Coronary artery (tissue), 2 donors: ENCODE results near the gene NAT16.

Experiments used
- DNase-seq: peaks from one replicate; pipeline ENCODE4 v3.0.0-alpha.2; 2017; ENCODE audit warnings: low spot score
- H3K27ac ChIP-seq, 2 donors: fragments of 200-600 bp; sonication (generic); one replicate each; pipeline ENCODE4 v1.5.1; 2016 to 2019
- H3K4me3 ChIP-seq: fragments of 200-600 bp; sonication (generic); 2 replicates; pipeline ENCODE4 v1.5.1; 2016; ENCODE audit warnings: mild to moderate bottlenecking, moderate library complexity
- CTCF ChIP-seq: fragments of 200-600 bp; sonication (generic); IDR thresholded peaks from one replicate; pipeline ENCODE4 v1.5.1; 2019; ENCODE audit warnings: antibody characterized with exemption

NAT16 gene

DNA sequence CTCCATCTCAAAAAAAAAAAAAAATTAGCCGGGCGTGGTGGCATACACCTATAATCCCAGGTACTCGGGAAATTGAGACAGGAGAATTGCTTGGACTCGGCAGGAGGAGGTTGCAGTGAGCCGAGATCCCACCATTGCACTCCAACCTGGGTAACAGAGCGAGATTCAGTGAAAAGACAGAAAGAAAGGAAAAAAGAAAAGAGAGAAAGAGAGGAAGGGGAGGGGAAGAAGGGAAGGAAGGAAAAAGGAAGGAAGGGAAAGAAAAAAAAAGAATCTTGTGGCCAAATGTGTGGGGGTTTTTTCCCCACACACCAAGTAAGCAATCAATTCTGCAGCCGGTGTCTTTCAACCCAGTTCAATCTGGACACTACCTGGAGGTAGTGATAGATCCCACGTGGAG, 9.0 kb upstream of the NAT16 start:
- no peak overlapping the region for H3K4me3 ChIP-seq
- no peak overlapping the region for H3K27ac ChIP-seq
- DNase-seq = no peak
- TF ChIP-seq CTCF = no peak

DNA sequence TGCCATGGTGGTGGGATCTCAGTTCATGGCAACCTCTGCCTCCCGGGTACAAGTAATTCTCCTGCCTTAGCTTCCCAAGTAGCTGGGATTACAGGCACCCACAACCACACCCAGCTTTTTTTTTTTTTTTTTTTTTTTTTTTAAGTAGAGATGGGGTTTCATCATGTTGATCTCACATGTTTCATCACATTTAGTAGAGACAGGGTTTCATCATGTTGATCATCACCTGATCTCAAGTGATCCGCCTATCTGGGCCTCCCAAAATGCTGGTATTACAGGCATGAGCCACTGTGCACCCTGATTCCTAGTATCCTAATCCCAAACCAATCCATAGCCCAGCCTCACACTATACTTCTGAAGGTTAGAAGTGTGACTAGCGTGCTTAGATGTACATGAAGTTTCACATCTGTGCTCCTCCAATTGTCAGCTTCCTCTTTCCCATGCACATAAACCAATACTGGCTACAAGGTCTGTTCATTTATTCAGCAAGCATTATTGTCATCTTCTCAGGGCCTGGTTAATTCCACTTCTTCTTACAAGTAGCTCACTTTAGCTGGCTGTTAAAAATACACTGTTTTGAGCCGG, 6.8 kb upstream of the NAT16 start:
- Histone ChIP-seq H3K27ac (no peak overlapping the region), H3K4me3 (no peak overlapping the region)
- DNase-seq = no peak
- TF ChIP-seq CTCF = no peak

- H3K27ac ChIP-seq = no peak overlapping the region
- TF ChIP-seq CTCF = no peak
- no peak overlapping the region for H3K4me3 ChIP-seq
- no peak for DNase-seq
Measured at GRCh38 chr7:101186194-101186593, 6.1 kb upstream of the NAT16 start.

- Histone ChIP-seq H3K4me3 (no peak overlapping the region), H3K27ac (no peak overlapping the region)
- no peak for TF ChIP-seq CTCF
- DNase-seq = no peak
Measured at GRCh38 chr7:101185258-101185839, 5.3 kb upstream of the NAT16 start.

DNA sequence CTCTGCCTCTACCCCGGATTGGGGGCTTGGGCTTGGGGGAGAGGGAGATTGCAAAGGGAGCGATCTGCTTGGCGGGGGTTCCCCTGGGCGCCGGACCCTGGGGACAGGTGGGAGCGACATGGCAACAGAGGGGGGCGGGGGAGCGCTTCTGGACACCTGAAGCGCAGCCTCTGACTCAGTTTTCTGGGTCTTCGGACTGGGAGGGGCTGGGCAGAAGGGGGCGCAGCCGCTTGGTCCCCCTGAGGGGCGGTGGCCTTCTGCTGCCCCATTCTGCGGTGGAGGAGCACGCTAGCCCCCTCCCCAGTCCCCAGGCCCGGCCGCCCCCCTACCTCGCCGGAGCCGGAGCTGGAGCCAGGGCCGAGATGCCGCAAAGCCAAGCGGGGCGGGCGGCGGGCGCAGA, 380 bp downstream of the NAT16 start:
- Histone ChIP-seq H3K4me3 (peak overlapping the region; percentile 22), H3K27ac (no peak overlapping the region)
- DNase-seq = no peak
- TF ChIP-seq CTCF = no peak

- no peak for DNase-seq
- Histone ChIP-seq H3K4me3 (peak overlapping the region; percentile 1), H3K27ac (no peak overlapping the region)
- TF ChIP-seq CTCF = no peak
Measured at GRCh38 chr7:101179117-101179516, 976 bp downstream of the NAT16 start.

GRCh38 chr7:101177644-101178043, 2.4 kb downstream of the NAT16 start:
- Histone ChIP-seq H3K27ac (no peak overlapping the region), H3K4me3 (no peak overlapping the region)
- TF ChIP-seq CTCF = no peak
- DNase-seq = no peak
